ENCODE measurements around the gene AP1M1.

Gene AP1M1

GRCh38 chr19:16198370-16198651, 600 bp downstream of the AP1M1 start:
- TF ChIP-seq EZH2phosphoT487 (conservative IDR thresholded peaks at IDR 0.05; ENCODE audit: low read length): no peak
- TF ChIP-seq CTCF (IDR thresholded peaks at IDR 0.05; ENCODE audit: insufficient read depth, low read length, poor library complexity, severe bottlenecking): no peak
- no peak overlapping the region for H3K27ac ChIP-seq (ENCODE audit: low read depth, low read length)
- peak overlapping the region; percentile 82 for H3K4me3 ChIP-seq (ENCODE audit: insufficient read depth, low read length, poor library complexity, severe bottlenecking)

GRCh38 chr19:16199275-16199932, 1.7 kb downstream of the AP1M1 start:
- Histone ChIP-seq H3K9me2 (replicated peaks; ENCODE audit: insufficient read depth, low read length) (no peaks in the 10 kb centered on the region), H2AFZ (ENCODE audit: low read depth, low read length, severe bottlenecking) (no peak overlapping the region), H3K27me3 (ENCODE audit: low read length) (no peaks in the 10 kb centered on the region), H3K27ac (ENCODE audit: low read depth, low read length) (no peak overlapping the region), H3K9me3 (ENCODE audit: insufficient read depth, low read length) (no peaks in the 10 kb centered on the region), H4K20me1 (ENCODE audit: low read depth, low read length) (no peaks in the 10 kb centered on the region), H3K36me3 (ENCODE audit: low read length) (no peaks in the 10 kb centered on the region), H3K9ac (ENCODE audit: low read length) (0 out of 2 replicates have a peak overlapping the region, but pooled peaks have one; percentile 83), H3K4me2 (ENCODE audit: low read depth, low read length, poor library complexity, severe bottlenecking) (peak overlapping the region; percentile 57), H3F3A (ENCODE audit: insufficient read depth) (peaks cover 3% of the 10 kb centered on the region; the same call in 1 of the 2 replicates), H3K4me3 (ENCODE audit: insufficient read depth, low read length, poor library complexity, severe bottlenecking) (no peak overlapping the region), H3K79me2 (ENCODE audit: insufficient read depth, low read length) (peaks cover 29% of the 10 kb centered on the region)
- TF ChIP-seq CTCF (IDR thresholded peaks at IDR 0.05; ENCODE audit: insufficient read depth, low read length, poor library complexity, severe bottlenecking) (no peak), EZH2phosphoT487 (conservative IDR thresholded peaks at IDR 0.05; ENCODE audit: low read length) (no peak)

More at GRCh38 chr19:16198370-16198651, 600 bp downstream of the AP1M1 start:
- Histone ChIP-seq H3K9ac (ENCODE audit: low read length) (peak overlapping the region; percentile 83), H3F3A (ENCODE audit: insufficient read depth) (peaks cover 3% of the 10 kb centered on the region; the same call in 1 of the 2 replicates), H3K79me2 (ENCODE audit: insufficient read depth, low read length) (peaks cover 29% of the 10 kb centered on the region), H3K4me2 (ENCODE audit: low read depth, low read length, poor library complexity, severe bottlenecking) (peak overlapping the region; percentile 57), H4K20me1 (ENCODE audit: low read depth, low read length) (no peaks in the 10 kb centered on the region), H2AFZ (ENCODE audit: low read depth, low read length, severe bottlenecking) (no peak overlapping the region), H3K36me3 (ENCODE audit: low read length) (no peaks in the 10 kb centered on the region), H3K9me2 (replicated peaks; ENCODE audit: insufficient read depth, low read length) (no peaks in the 10 kb centered on the region), H3K9me3 (ENCODE audit: insufficient read depth, low read length) (no peaks in the 10 kb centered on the region), H3K27me3 (ENCODE audit: low read length) (no peaks in the 10 kb centered on the region)

- Histone ChIP-seq H2AFZ (ENCODE audit: low read depth, low read length, severe bottlenecking) (no peak overlapping the region), H3K27ac (ENCODE audit: low read depth, low read length) (no peak overlapping the region), H3K4me2 (ENCODE audit: low read depth, low read length, poor library complexity, severe bottlenecking) (no peak overlapping the region), H4K20me1 (ENCODE audit: low read depth, low read length) (no peaks in the 10 kb centered on the region), H3K9ac (ENCODE audit: low read length) (no peak overlapping the region), H3K79me2 (ENCODE audit: insufficient read depth, low read length) (peaks cover 29% of the 10 kb centered on the region), H3K27me3 (ENCODE audit: low read length) (no peaks in the 10 kb centered on the region), H3F3A (ENCODE audit: insufficient read depth) (peaks cover 3% of the 10 kb centered on the region; the same call in 1 of the 2 replicates), H3K36me3 (ENCODE audit: low read length) (no peaks in the 10 kb centered on the region), H3K9me3 (ENCODE audit: insufficient read depth, low read length) (no peaks in the 10 kb centered on the region), H3K9me2 (replicated peaks; ENCODE audit: insufficient read depth, low read length) (no peaks in the 10 kb centered on the region), H3K4me3 (ENCODE audit: insufficient read depth, low read length, poor library complexity, severe bottlenecking) (no peak overlapping the region)
- no peak for TF ChIP-seq EZH2phosphoT487 (conservative IDR thresholded peaks at IDR 0.05; ENCODE audit: low read length)
- TF ChIP-seq CTCF (IDR thresholded peaks at IDR 0.05; ENCODE audit: insufficient read depth, low read length, poor library complexity, severe bottlenecking): no peak
Observed at GRCh38 chr19:16200038-16201010, 2.6 kb downstream of the AP1M1 start.

Measured in SU-DHL-6 (cell line).